SK-N-SH (cell line): ENCODE results near the gene VN1R4.

ENCODE experiments used
- POLR2AphosphoS5 ChIP-seq: IDR thresholded peaks from 2 replicates; pipeline ENCODE4 v1.6.1; 2012; ENCODE audit warnings: low read depth, low read length
- RAD21 ChIP-seq: IDR thresholded peaks from 2 replicates; pipeline ENCODE4 v1.6.1; 2012; ENCODE audit warnings: mild to moderate bottlenecking, low read length
- USF2 ChIP-seq: fragments of 150-350 bp; IDR thresholded peaks from 2 replicates; pipeline ENCODE4 v1.6.1; 2017; ENCODE audit warnings: antibody characterized with exemption, low read length, low read depth, borderline replicate concordance

GRCh38 chr19:53308339-53308811 is 40.9 kb upstream of the VN1R4 start:
- TF ChIP-seq POLR2AphosphoS5 (no peak), RAD21 (peak; percentile 65), USF2 (no peak)
